Stimulated activated naive B cell treated with anti-CD40 and anti-IgM and Interleukin-4, amounts not matched to agents 10 μg/mL and 1 μg/mL and 100 μg/mL, for 72 hours (primary cell): ENCODE data around the gene CCR6.
A peak's percentile ranks its signal among the peaks of the same experiment; 100 is the strongest.

ENCODE experiments used
- ATAC-seq, 2 donors: fragments of 150-1000 bp; cut with Tn5 transposase; replicated peaks; 2 replicates each; pipeline ENCODE4 v1.10.0; 2021; ENCODE audit warnings: moderate library complexity in 1 of 2
- DNase-seq: peaks from one replicate; pipeline ENCODE4 v3.0.0; 2021
- H3K27ac Mint-ChIP-seq: one replicate; pipeline ENCODE4 v1.8.0; 2022; ENCODE audit warnings: mild to moderate bottlenecking, mixed read lengths
- H3K27me3 Mint-ChIP-seq, 2 donors: one replicate each; pipeline ENCODE4 v1.8.0; 2022; ENCODE audit warnings: mixed read lengths in 2 of 2
- H3K36me3 Mint-ChIP-seq, 2 donors: one replicate each; pipeline ENCODE4 v1.8.0; 2022; ENCODE audit warnings: mixed read lengths in 2 of 2, mild to moderate bottlenecking in 1 of 2
- H3K4me1 Mint-ChIP-seq, 2 donors: one replicate each; pipeline ENCODE4 v1.8.0; 2022; ENCODE audit warnings: mixed read lengths in 2 of 2, mild to moderate bottlenecking in 1 of 2
- H3K4me3 Mint-ChIP-seq, 2 donors: one replicate each; pipeline ENCODE4 v1.8.0; 2022; ENCODE audit warnings: mild to moderate bottlenecking in 2 of 2, mixed read lengths in 2 of 2, moderate library complexity in 1 of 2
- H3K9me3 Mint-ChIP-seq, 2 donors: one replicate each; pipeline ENCODE4 v1.8.0; 2022; ENCODE audit warnings: mixed read lengths in 2 of 2, mild to moderate bottlenecking in 1 of 2

The CCR6 gene

DNA sequence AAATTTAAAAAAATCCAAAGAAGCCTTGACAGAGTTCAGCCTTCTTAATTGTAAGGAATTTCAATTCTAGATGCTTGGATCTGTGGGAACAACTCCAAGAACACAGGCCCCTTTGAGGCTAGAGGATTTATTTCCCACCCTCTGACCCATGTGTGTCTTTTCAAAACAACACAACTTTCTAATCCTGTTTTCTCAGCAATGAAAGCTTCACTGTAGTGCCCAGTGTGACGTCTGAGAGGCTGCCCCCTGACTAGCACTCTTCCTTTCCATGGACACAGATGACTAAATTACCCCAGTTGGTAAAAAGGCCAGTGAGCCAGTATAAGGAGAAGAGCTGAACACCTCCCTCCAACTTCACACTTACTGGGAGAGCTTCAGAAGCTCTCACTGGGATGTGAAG is 16.5 kb upstream of the CCR6 start:
- Mint-ChIP-seq H3K4me1 (peaks cover 66 to 85% of the 10 kb centered on the region in 2 donors), H3K9me3 (no peaks in the 10 kb centered on the region), H3K27me3 (no peaks in the 10 kb centered on the region), H3K4me3 (no peak overlapping the region), H3K36me3 (no peaks in the 10 kb centered on the region), H3K27ac (no peak overlapping the region)
- no peak for ATAC-seq
- no peak for DNase-seq

DNA sequence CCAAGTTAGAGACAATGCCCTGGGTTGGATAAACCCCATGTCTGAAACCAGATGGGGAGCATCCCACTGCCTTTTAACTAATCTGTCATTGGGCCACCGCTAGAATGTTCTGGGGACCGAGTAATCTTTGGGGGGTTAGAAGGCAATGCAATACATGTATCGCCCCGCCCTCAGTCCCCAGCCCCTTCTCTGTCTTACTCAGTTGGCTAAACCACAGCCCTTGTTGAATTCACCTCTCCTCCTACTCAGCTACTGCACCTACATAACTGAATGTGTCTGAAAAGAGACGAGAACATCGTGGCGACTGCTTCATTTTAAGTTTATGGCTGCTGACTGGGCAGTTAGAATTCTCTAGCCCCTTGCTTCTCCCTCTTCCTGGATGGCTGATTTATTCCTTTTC is 15.1 kb upstream of the CCR6 start:
- Mint-ChIP-seq H3K9me3 (no peaks in the 10 kb centered on the region), H3K36me3 (no peaks in the 10 kb centered on the region), H3K4me1 (peaks cover 69 to 91% of the 10 kb centered on the region in 2 donors), H3K27ac (no peak overlapping the region), H3K27me3 (no peaks in the 10 kb centered on the region), H3K4me3 (no peak overlapping the region)
- ATAC-seq (peak in 1 of 2 donors; percentile 21), DNase-seq (no peak)

DNA sequence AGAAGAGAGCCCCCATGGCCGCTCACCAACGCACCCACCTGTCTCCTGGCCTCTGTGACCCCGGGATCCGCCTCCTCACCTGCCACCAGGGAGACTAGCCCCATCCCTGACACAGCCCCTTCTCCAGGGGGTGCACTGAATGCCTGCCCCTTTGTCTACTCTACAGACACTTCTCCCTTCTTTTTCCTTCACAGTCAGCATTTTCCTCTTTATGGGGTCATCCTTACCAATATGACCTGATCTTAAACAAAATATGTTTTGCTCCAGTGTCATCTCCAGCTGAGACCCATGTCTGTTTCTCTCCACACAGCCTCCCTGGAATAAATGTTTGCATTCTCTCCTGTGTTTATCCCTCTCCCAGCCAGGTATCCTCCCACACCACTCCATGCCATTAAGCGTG is 14.6 kb upstream of the CCR6 start:
- H3K27me3 Mint-ChIP-seq = no peaks in the 10 kb centered on the region
- no peak overlapping the region for H3K4me3 Mint-ChIP-seq
- ATAC-seq (no peak), DNase-seq (no peak)
- peaks cover 69 to 91% of the 10 kb centered on the region in 2 donors for H3K4me1 Mint-ChIP-seq
- H3K36me3 Mint-ChIP-seq = no peaks in the 10 kb centered on the region
- peak overlapping the region; percentile 59 for H3K27ac Mint-ChIP-seq
- H3K9me3 Mint-ChIP-seq = no peaks in the 10 kb centered on the region

DNA sequence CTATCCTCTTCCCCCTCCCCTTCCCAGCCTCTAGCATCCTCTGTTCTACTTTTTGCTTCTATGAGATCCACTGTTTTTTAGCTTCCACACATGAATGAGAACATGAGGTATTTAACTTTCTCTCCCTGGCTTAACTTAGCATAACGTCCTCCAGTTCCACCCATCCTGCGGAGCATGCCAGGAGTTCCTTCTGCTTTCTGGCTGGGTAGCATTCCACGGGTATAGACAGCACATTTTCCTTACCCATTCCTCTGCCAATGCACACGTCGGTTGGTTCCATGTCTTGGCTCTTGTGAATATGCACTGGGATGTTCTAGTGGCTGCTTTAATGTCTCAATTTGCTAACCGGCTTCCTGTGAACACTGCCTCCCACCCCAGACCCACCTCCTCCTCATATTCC is 13.2 kb upstream of the CCR6 start:
- DNase-seq (no peak), ATAC-seq (no peak)
- Mint-ChIP-seq H3K4me3 (no peak overlapping the region), H3K36me3 (no peaks in the 10 kb centered on the region), H3K27me3 (no peaks in the 10 kb centered on the region), H3K9me3 (no peaks in the 10 kb centered on the region), H3K4me1 (peaks cover 67 to 91% of the 10 kb centered on the region in 2 donors), H3K27ac (peak overlapping the region; percentile 26)

DNA sequence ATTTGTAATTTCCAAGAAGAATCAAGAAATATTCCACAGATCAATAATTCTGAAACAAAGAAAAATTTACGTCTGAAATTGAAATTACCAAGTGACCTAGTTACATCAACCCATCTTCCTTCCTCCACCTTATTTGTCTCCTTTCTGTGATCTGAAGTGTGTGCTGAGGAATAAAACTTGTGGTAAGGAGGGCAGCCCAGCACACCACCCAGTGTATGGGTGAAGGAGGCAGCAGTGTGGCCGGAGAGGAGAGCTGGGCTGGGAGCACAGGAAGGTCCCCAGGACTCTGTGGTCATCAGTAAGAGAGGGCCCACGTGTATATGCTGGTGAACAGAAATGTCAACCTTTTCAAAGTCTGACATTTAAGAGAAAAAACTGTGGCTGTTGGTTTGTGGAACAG is 11.3 kb upstream of the CCR6 start:
- peak overlapping the region; percentile 64 to 72 for H3K4me3 Mint-ChIP-seq
- H3K27ac Mint-ChIP-seq = peak overlapping the region; percentile 88
- H3K9me3 Mint-ChIP-seq = no peaks in the 10 kb centered on the region
- DNase-seq = no peak
- H3K27me3 Mint-ChIP-seq = no peaks in the 10 kb centered on the region
- ATAC-seq = no peak
- H3K4me1 Mint-ChIP-seq = peaks cover 68 to 92% of the 10 kb centered on the region in 2 donors
- no peaks in the 10 kb centered on the region for H3K36me3 Mint-ChIP-seq

DNA sequence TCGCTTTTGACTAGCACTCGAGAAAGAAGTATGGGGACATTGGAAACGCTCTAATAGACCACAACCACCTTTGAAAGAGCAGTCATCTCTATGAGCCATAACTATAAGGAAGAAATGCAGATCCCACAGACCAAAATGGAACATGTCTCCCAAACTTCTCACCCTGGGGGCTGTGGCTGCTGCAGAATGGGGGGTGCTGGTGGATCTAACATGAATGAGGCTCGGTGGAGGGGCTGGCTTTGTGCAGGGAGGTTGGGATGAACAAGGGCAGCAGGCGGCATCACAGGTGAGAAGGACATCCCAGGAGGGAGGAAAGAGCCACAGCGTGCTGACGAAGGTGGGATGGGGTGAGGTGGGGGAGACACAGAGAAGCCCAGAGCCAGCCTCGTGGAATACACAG is 10.5 kb upstream of the CCR6 start:
- H3K4me3 Mint-ChIP-seq = peak overlapping the region; percentile 64 to 72
- DNase-seq (no peak), ATAC-seq (no peak)
- no peaks in the 10 kb centered on the region for H3K27me3 Mint-ChIP-seq
- peak overlapping the region; percentile 88 for H3K27ac Mint-ChIP-seq
- no peaks in the 10 kb centered on the region for H3K9me3 Mint-ChIP-seq
- no peaks in the 10 kb centered on the region for H3K36me3 Mint-ChIP-seq
- peaks cover 65 to 88% of the 10 kb centered on the region in 2 donors for H3K4me1 Mint-ChIP-seq

DNA sequence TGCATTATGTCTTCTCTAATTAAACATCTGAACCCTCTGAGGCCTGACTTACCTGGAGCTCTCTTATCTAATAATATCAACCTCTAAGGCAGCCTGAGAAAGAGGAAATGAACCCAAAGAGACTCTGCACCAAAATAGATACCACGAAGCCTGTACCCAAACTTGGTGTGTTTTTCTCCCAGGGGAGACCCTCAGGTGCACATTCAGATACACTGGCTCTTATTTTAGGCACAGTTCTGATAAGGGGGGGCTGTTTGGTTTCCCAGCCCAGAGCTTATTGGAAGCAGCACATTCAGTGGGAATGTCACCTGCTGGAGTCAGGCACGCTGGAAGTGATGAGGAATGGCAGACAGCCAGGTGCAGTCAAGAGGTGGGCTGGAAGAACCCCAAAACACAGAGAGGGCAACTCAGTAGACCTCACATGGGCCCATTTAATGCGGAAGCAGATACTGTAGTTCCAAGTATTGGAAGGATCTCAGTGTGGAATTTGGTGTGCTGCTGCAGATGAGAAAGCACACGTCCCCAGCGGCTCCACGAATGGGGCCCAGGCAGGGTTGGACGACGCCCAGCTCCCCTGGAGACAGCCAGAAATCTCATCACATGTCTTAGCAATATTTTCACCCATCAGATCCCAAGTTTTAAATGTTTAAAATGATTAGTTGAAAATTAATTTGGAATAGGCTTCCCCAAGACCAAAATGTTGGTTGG is 9.7 kb upstream of the CCR6 start:
- peak; percentile 60 to 76 for ATAC-seq
- H3K36me3 Mint-ChIP-seq = peaks cover 0 to 7% of the 10 kb centered on the region in 2 donors
- H3K27me3 Mint-ChIP-seq = no peaks in the 10 kb centered on the region
- peak overlapping the region; percentile 61 to 64 for H3K4me3 Mint-ChIP-seq
- peak; percentile 57 for DNase-seq
- H3K27ac Mint-ChIP-seq = peak overlapping the region; percentile 88
- no peaks in the 10 kb centered on the region for H3K9me3 Mint-ChIP-seq
- peaks cover 66 to 91% of the 10 kb centered on the region in 2 donors for H3K4me1 Mint-ChIP-seq

DNA sequence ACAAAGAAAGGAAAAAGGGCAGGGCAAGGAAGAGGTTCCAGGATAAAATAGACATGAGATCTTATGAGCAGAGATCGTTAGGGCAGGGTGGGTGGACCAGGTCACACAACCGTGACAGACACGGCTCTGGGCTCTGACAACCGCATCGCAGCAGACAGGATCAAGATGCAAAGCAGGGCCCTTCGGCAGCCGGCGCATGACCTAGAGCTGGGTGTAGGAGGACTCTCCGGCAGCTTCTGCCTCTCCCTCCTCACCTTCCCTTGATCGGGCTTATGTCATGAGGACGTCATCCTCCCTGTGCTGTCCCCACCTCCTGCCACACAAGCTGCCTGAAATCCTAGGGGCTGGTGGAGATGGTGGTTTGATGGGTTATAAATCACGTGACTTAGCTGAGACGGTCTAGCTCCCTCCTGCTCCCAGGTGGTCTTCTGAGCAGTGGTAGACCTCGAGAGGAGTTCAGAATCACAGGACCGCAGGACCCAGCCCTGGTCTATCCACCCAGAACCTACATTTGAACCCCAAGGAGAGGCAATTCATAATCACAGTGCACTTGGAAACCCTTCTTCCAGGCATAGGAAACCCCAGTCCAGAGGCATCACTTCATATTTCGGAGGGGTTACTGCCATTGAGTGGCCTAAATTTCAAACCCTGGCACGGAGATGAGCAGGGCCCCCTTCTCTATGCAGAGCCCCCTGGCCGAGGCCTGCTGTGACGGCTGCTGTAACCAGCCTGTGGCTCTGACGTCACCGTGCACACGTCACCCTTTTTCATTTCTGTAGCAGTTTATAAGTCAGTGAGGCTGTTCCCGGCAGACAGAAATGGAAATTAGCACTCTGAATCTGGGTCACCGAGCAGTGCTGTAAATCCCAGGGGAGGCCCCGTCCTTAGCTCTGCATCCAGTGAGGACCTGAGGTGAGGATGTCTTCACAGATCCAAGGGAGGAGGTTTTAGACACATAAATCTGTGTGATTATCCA is 8.7 kb upstream of the CCR6 start:
- no peaks in the 10 kb centered on the region for H3K27me3 Mint-ChIP-seq
- peaks cover 70 to 95% of the 10 kb centered on the region in 2 donors for H3K4me1 Mint-ChIP-seq
- H3K4me3 Mint-ChIP-seq = peak overlapping the region; percentile 61 to 64
- DNase-seq (peak; percentile 88), ATAC-seq (peak; percentile 87 to 90)
- H3K36me3 Mint-ChIP-seq = peaks cover 0 to 8% of the 10 kb centered on the region in 2 donors
- H3K9me3 Mint-ChIP-seq = no peaks in the 10 kb centered on the region
- peak overlapping the region; percentile 79 for H3K27ac Mint-ChIP-seq

DNA sequence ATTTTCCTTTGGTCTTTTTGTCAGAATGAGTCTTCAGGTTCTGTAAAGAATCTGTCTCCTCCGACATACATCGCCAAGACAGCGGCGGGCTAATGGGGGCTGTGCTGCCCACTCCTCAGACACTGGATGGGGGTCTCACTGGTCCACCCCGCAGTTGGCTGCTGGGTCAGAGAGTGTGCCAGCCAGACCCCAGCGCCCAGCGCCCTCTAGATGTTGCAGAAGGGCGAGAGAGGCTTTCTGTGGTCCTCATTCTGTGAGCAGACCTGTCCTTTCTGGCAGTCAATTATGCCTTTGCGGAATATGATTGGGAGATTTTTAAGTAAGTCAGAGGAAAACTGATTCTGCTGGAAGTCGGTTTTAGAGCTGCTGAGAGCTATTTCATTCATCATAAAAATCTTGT is 7.8 kb upstream of the CCR6 start:
- no peaks in the 10 kb centered on the region for H3K9me3 Mint-ChIP-seq
- DNase-seq = no peak
- H3K36me3 Mint-ChIP-seq = peaks cover 0 to 8% of the 10 kb centered on the region in 2 donors
- no peaks in the 10 kb centered on the region for H3K27me3 Mint-ChIP-seq
- peak overlapping the region in 1 of 2 donors; percentile 8 for H3K4me3 Mint-ChIP-seq
- peak overlapping the region; percentile 79 for H3K27ac Mint-ChIP-seq
- H3K4me1 Mint-ChIP-seq = peaks cover 67 to 95% of the 10 kb centered on the region in 2 donors
- no peak for ATAC-seq

DNA sequence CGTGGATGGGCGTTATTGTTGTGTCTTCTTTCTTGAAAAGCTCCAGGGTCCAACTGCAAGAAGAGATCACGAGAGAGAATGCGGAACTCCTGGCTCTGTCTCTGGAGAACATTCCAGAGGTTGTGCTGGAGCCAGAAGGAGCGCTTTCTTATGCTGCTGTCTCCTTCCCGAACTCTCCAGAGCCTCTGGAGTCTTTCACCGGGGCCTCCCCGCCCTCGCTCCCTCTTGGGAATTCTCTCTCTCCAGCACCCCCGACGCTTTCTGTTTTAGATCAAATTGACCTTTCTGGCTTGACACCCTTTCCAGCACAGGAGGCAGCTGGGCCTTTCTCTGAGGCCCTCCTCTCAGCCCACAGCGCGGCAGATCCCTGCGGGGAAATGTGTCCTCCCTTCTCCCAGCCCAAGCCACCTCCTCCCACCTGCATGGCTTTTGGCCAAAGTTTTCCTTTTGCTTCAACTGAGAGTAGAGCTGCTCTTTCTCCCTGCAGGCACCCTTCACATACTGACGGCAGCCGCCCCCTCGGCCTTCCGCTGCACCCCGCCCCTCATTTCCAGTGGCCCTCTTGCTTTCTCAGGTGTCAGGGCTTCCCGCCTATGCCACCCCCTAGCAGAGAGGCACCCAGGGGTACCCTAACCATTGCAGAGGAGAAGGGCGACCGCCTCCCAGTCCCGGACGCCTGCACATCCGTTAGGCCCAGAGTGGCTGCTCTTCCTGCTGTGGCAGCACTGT is 6.6 kb upstream of the CCR6 start:
- Mint-ChIP-seq H3K4me1 (peaks cover 68 to 96% of the 10 kb centered on the region in 2 donors), H3K27ac (peak overlapping the region; percentile 16), H3K4me3 (peak overlapping the region; percentile 1), H3K36me3 (peaks cover 0 to 8% of the 10 kb centered on the region in 2 donors), H3K9me3 (no peaks in the 10 kb centered on the region), H3K27me3 (no peaks in the 10 kb centered on the region)
- DNase-seq (no peak), ATAC-seq (no peak)

DNA sequence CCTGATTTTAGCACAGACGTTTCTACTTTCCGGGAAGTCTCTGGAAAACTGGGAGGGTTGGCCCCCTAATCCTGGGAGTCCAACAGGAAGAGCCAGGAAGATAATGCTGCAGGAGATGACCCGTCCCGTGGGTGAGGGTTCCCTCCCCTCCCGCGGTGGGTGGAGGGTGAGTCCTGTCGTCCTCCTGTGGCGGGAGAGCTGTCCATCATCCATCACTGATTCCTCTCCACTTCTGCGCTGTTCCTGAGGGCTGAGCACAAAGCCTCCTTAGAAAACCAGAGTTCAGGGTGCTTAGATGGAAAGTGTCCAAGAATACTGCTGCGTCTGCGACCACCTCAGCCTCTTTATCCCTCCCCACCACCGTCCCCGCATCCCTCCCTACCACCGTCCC is 6.1 kb upstream of the CCR6 start:
- H3K4me1 Mint-ChIP-seq = peaks cover 71 to 96% of the 10 kb centered on the region in 2 donors
- H3K36me3 Mint-ChIP-seq = peaks cover 0 to 8% of the 10 kb centered on the region in 2 donors
- H3K27me3 Mint-ChIP-seq = no peaks in the 10 kb centered on the region
- no peak for ATAC-seq
- H3K4me3 Mint-ChIP-seq = no peak overlapping the region
- no peaks in the 10 kb centered on the region for H3K9me3 Mint-ChIP-seq
- no peak overlapping the region for H3K27ac Mint-ChIP-seq
- no peak for DNase-seq

DNA sequence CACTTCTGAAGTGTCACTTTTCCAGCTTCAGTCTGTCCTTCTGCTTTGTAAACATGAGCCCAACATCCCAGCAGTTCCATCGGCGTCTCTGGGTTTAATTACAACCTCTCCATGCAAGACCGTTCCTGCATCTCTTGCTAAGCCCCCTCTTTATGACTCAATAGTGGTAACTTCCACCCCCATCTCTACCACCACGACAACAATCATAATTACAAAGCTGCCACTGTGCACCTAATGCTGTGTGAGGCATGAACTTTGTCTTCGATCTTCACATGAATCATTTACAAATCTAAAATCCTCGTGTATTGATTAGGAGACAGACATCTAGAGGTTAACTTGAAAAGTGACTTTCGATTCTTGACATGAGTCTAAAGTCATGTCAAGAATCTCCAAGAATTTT is 4.9 kb upstream of the CCR6 start:
- no peaks in the 10 kb centered on the region for H3K9me3 Mint-ChIP-seq
- H3K4me3 Mint-ChIP-seq = peak overlapping the region in 1 of 2 donors; percentile 1
- no peaks in the 10 kb centered on the region for H3K27me3 Mint-ChIP-seq
- H3K27ac Mint-ChIP-seq = peak overlapping the region; percentile 89
- H3K36me3 Mint-ChIP-seq = peaks cover 0 to 8% of the 10 kb centered on the region in 2 donors
- H3K4me1 Mint-ChIP-seq = peaks cover 67 to 96% of the 10 kb centered on the region in 2 donors
- no peak for ATAC-seq
- DNase-seq = no peak

DNA sequence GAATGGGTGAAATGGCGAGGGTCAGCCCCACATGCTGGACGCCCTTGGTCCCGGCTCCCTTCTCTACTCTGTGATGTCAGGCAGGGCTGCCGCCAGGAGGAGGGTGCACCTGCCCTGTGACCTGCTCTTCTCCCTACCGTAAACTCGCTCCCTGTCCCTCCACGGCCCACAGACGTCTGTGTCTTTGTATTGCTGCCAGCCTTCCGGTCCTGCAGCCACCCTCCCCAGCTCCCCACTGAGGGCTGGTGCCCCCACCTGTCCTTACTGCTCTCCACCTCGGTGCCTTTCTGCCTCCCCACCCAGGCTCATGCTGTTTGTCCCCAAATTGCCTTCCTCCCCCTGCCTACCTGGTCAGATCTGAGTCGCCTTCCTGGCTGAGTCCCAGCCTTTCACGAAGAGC is 4.1 kb upstream of the CCR6 start:
- Mint-ChIP-seq H3K36me3 (peaks cover 0 to 8% of the 10 kb centered on the region in 2 donors), H3K27me3 (no peaks in the 10 kb centered on the region), H3K9me3 (no peaks in the 10 kb centered on the region), H3K4me3 (peak overlapping the region; percentile 50 to 60), H3K27ac (peak overlapping the region; percentile 89), H3K4me1 (peaks cover 68 to 96% of the 10 kb centered on the region in 2 donors)
- no peak for ATAC-seq
- no peak for DNase-seq
